NB4 (cell line): ENCODE data around the gene COL21A1.
A peak's percentile ranks its signal among the peaks of the same experiment; 100 is the strongest.

Source experiments
- DNase-seq: peaks from one replicate; pipeline ENCODE4 v3.0.0; 2010; ENCODE audit warnings: low read depth
- H3K4me3 ChIP-seq: one replicate; pipeline ENCODE4 v1.5.1; 2011; ENCODE audit warnings: mild to moderate bottlenecking, low read depth, low read length, moderate library complexity
- CTCF ChIP-seq: IDR thresholded peaks from one replicate; pipeline ENCODE4 v1.5.1; 2012; ENCODE audit warnings: low read depth, low read length
- MAX ChIP-seq: IDR thresholded peaks from 2 replicates; pipeline ENCODE4 v1.6.1; 2011; ENCODE audit warnings: low read depth, low read length
- MYC ChIP-seq: IDR thresholded peaks from 2 replicates; pipeline ENCODE4 v1.6.1; 2011; ENCODE audit warnings: low read depth, low read length
- POLR2A ChIP-seq: IDR thresholded peaks from 2 replicates; pipeline ENCODE4 v1.6.1; 2011; ENCODE audit warnings: mild to moderate bottlenecking; ENCODE audit not compliant: insufficient read length; ENCODE audit errors: extremely low read depth

COL21A1 gene

GRCh38 chr6:56246881-56247653, at the start of gene COL21A1:
COL21A1 (minus strand) TSS chr6:56247580; CDS start chr6:56182618, 64,962 bp downstream.
- no peak for TF ChIP-seq CTCF
- TF ChIP-seq MAX: no peak
- no peak for TF ChIP-seq MYC
- no peak for TF ChIP-seq POLR2A
- no peak within 1 kb of the TSS for H3K4me3 ChIP-seq
- DNase-seq: no peak

GRCh38 chr6:56293781-56294180, 46.4 kb upstream of the COL21A1 start:
- no peak for DNase-seq
- H3K4me3 ChIP-seq: no peak overlapping the region
- TF ChIP-seq POLR2A: no peak
- no peak for TF ChIP-seq MAX

GRCh38 chr6:56292505-56293181, 45.3 kb upstream of the COL21A1 start:
- TF ChIP-seq CTCF (peak; percentile 17), MAX (no peak)
- H3K4me3 ChIP-seq: no peak overlapping the region
- DNase-seq: peak; percentile 69

- DNase-seq: no peak
- no peak overlapping the region for H3K4me3 ChIP-seq
- TF ChIP-seq POLR2A (no peak), MYC (no peak), MAX (no peak), CTCF (no peak)
These were observed 44.0 kb upstream of the COL21A1 start for GRCh38 chr6:56291302-56291917.

DNA sequence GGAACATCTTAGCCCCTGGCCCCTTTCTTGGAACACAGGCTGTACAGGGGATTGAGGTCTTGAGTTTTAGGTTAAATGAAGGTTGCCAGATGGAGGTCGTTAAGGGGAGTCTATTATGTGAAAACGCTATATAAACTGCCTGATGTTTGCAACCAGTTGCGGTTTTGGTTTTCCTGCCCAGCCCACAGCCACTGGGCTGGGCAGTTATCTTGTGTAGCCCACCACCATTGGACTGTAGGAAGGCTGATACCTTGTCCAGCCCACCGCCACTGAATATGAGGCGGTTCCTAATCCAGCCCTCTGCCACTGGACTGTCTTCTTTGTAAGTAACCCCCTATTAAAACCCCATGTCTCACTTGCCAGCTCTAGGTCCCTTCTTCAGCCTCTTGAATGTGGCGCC, 42.3 kb upstream of the COL21A1 start:
- TF ChIP-seq CTCF (no peak), MYC (no peak), POLR2A (no peak), MAX (no peak)

GRCh38 chr6:56288347-56288746, 41.0 kb upstream of the COL21A1 start:
- H3K4me3 ChIP-seq: no peak overlapping the region
- TF ChIP-seq MAX (no peak), POLR2A (no peak), CTCF (no peak), MYC (no peak)
- no peak for DNase-seq

More for the DNA sequence above, 42.3 kb upstream of the COL21A1 start:
- no peak overlapping the region for H3K4me3 ChIP-seq
- peak; percentile 69 for DNase-seq
